GM18870 (cell line): ENCODE measurements around the gene GDI2.
"Not testable (repeated sequence)": the region's sequence is repeated elsewhere in the genome, so short reads cannot be mapped to it uniquely, and the experiment has no call there.

Experiments
- ATAC-seq: cut with Tn5 transposase; IDR thresholded peaks from one replicate; pipeline ENCODE4 v1.9.1; 2021; ENCODE audit warnings: moderate library complexity; ENCODE audit not compliant: unreplicated experiment

GDI2 gene

GRCh38 chr10:5813341-5814109, at the start of gene GDI2:
Gene GDI2, minus strand, starts transcription at chr10:5813434. Its CDS starts 176 bp downstream, at chr10:5813258.
- ATAC-seq: peak; percentile 67

GRCh38 chr10:5862360-5862961, 49.2 kb upstream of the GDI2 start:
- peak; percentile 96 for ATAC-seq

GRCh38 chr10:5860066-5860465, 46.8 kb upstream of the GDI2 start:
- no peak for ATAC-seq

GRCh38 chr10:5858811-5859210, 45.6 kb upstream of the GDI2 start:
- ATAC-seq: no peak

- no peak for ATAC-seq
These were observed 43.4 kb upstream of the GDI2 start for GRCh38 chr10:5856701-5857004.

- ATAC-seq: no peak
These were observed 42.9 kb upstream of the GDI2 start for GRCh38 chr10:5855979-5856700.

GRCh38 chr10:5854131-5854475, 40.9 kb upstream of the GDI2 start:
- no peak for ATAC-seq

- ATAC-seq: not testable (repeated sequence)
These were observed 33.4 kb upstream of the GDI2 start for GRCh38 chr10:5846667-5847066.

- no peak for ATAC-seq
These were observed 31.3 kb upstream of the GDI2 start for GRCh38 chr10:5844345-5845055.

GRCh38 chr10:5843686-5844344, 30.6 kb upstream of the GDI2 start:
- no peak for ATAC-seq

- no peak for ATAC-seq
These were observed 28.7 kb upstream of the GDI2 start for GRCh38 chr10:5841965-5842364.

GRCh38 chr10:5840314-5841307, 27.4 kb upstream of the GDI2 start:
- ATAC-seq: peak; percentile 53

- ATAC-seq: not testable (repeated sequence)
These were observed 22.9 kb upstream of the GDI2 start for GRCh38 chr10:5836181-5836580.

GRCh38 chr10:5835446-5836095, 22.3 kb upstream of the GDI2 start:
- no peak for ATAC-seq

GRCh38 chr10:5833814-5834213, 20.6 kb upstream of the GDI2 start:
- ATAC-seq: no peak

- ATAC-seq: no peak
These were observed 19.7 kb upstream of the GDI2 start for GRCh38 chr10:5832946-5833345.

GRCh38 chr10:5831446-5831782, 18.2 kb upstream of the GDI2 start:
- no peak for ATAC-seq

- no peak for ATAC-seq
These were observed 17.6 kb upstream of the GDI2 start for GRCh38 chr10:5830629-5831445.

- ATAC-seq: no peak
These were observed 16.0 kb upstream of the GDI2 start for GRCh38 chr10:5829267-5829666.
